Stomach (tissue), 9 donors: ENCODE results near the gene ZNF438. TPM values are rescaled to one million over a fixed set of nuclear protein-coding genes. Genes with fewer than 3 reads are reported as not detected.
"Not testable (repeated sequence)": the region's sequence is repeated elsewhere in the genome, so short reads cannot be mapped to it uniquely, and the experiment has no call there.

Source experiments
- DNase-seq, 2 donors: peaks; one replicate each; pipeline versions ENCODE4 v3.0.0 to v3.0.0-alpha.2; 2013 to 2019
- H3K27ac ChIP-seq, 5 donors: fragments of 200-600 bp in 4 of 5; sonication (generic) in 4 of 5; one replicate each; pipeline ENCODE4 v1.5.1; 2013 to 2019; ENCODE audit warnings: mild to moderate bottlenecking in 1 of 5, moderate library complexity in 1 of 5
- H3K27me3 ChIP-seq, 3 donors: fragments of 200-600 bp; sonication (generic); one replicate each; pipeline ENCODE4 v1.5.1; 2017 to 2019; ENCODE audit warnings: mixed run types in 1 of 3
- H3K36me3 ChIP-seq, 4 donors: fragments of 200-600 bp; sonication (generic); 1 replicate in 3 of 4; 2 replicates in 1 of 4; pipeline ENCODE4 v1.5.1; 2016 to 2019
- H3K4me1 ChIP-seq, 4 donors: fragments of 200-600 bp; sonication (generic); one replicate each; pipeline ENCODE4 v1.5.1; 2016 to 2019
- H3K4me3 ChIP-seq, 4 donors: fragments of 200-600 bp; sonication (generic) in 3 of 4; one replicate each; pipeline ENCODE4 v1.5.1; 2016 to 2019; ENCODE audit warnings: mild to moderate bottlenecking in 1 of 4
- H3K9me3 ChIP-seq, 4 donors: fragments of 200-600 bp; sonication (generic); one replicate each; pipeline ENCODE4 v1.5.1; 2016 to 2019
- EP300 ChIP-seq: sonication (generic); formaldehyde crosslinking; IDR thresholded peaks from one replicate; pipeline ENCODE4 v1.6.1; 2017; ENCODE audit warnings: antibody characterized with exemption
- POLR2A ChIP-seq, 4 donors: fragments of 450-650 bp; IDR thresholded peaks; one replicate each; pipeline ENCODE4 v1.6.1; 2016; ENCODE audit warnings: antibody characterized with exemption in 4 of 4, control low read depth in 2 of 4, mild to moderate bottlenecking in 1 of 4, moderate library complexity in 1 of 4
- POLR2AphosphoS5 ChIP-seq, 3 donors: sonication (generic); formaldehyde crosslinking; IDR thresholded peaks; one replicate each; pipeline ENCODE4 v1.6.1; 2016; ENCODE audit warnings: antibody characterized with exemption in 3 of 3
- WGBS, 5 donors: extraction: QIAGEN DNeasy Blood & Tissue Kit in 3 of 5; methylation state at CpG; one replicate each; pipeline versions ENCODE4 v1.1.5 to v1.1.7; 2013 to 2018; 5-methylcytosine and 5-hydroxymethylcytosine counted together
- intact Hi-C: fragments of 100-400 bp; cut with DNase I; formaldehyde crosslinking; loops from one replicate; pipeline ENCODE4 v1.15.1; 2023; ENCODE audit warnings: low total_unique reads
- polyA plus RNA-seq, 3 donors: library from polyadenylated mRNA; stranded (reverse); fragments of 200-250 nt; gene quantifications; one replicate each; pipeline ENCODE4 v1.2.3, GENCODE V29; 2013
- total RNA-seq, 5 donors: library from RNA; depleted of rRNA; stranded (reverse); fragments of >200 nt; gene quantifications; one replicate each; pipeline versions ENCODE4 v1.1.0 to v1.2.3, GENCODE V29; 2014 to 2016
- TF ChIP-seq, protein P1 (sequence below), 7 experiments: fragments of 450-650 bp in 4 of 7; fragments of 200-600 bp in 3 of 7; sonication (generic) in 3 of 7; IDR thresholded peaks; one replicate each; pipeline ENCODE4 v1.5.1; 2016 to 2019; ENCODE audit warnings: antibody characterized with exemption in 7 of 7, control low read depth in 2 of 7, mild to moderate bottlenecking in 1 of 7
- donor health status: healthy with polysubstance abuse.
- donor health status: Bipolar disorder and iron deficiency.
- donor health status: healthy.

Gene ZNF438
- total and polyA plus RNA-seq, 8 donors = 3.5 to 37.9 (median 5.4) TPM; not detected in 1

DNA sequence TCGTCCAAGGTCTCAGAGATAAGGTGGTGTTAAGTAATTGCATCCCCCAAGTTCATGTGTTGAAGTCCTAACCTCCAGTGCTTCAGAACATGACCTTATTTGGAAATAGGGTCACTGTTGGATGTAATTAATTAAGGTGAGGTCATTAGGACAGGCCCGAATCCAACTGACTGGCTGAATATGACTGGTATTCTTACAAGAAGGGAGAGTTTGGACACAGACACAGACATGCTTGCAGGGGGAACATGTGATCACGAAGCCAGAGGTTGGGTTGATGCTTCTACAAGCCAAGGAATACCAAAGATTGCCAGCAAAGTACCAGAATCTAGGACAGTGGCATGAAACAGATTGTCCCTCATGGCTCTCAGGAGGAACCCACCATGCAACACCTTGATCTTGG is 228.6 kb downstream of the ZNF438 start:
- TF ChIP-seq EP300 = no peak
- TF ChIP-seq, protein P1, sequence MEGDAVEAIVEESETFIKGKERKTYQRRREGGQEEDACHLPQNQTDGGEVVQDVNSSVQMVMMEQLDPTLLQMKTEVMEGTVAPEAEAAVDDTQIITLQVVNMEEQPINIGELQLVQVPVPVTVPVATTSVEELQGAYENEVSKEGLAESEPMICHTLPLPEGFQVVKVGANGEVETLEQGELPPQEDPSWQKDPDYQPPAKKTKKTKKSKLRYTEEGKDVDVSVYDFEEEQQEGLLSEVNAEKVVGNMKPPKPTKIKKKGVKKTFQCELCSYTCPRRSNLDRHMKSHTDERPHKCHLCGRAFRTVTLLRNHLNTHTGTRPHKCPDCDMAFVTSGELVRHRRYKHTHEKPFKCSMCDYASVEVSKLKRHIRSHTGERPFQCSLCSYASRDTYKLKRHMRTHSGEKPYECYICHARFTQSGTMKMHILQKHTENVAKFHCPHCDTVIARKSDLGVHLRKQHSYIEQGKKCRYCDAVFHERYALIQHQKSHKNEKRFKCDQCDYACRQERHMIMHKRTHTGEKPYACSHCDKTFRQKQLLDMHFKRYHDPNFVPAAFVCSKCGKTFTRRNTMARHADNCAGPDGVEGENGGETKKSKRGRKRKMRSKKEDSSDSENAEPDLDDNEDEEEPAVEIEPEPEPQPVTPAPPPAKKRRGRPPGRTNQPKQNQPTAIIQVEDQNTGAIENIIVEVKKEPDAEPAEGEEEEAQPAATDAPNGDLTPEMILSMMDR (IDR thresholded peaks at IDR 0.05) = no peak
- no peak for TF ChIP-seq POLR2AphosphoS5 (IDR thresholded peaks at IDR 0.05)
- no peak for TF ChIP-seq POLR2A (IDR thresholded peaks at IDR 0.05)
- Histone ChIP-seq H3K36me3 (no peaks in the 10 kb centered on the region), H3K4me3 (no peak overlapping the region), H3K27ac (peak overlapping the region in 2 of 5 donors; percentile 31 to 61), H3K27me3 (no peaks in the 10 kb centered on the region), H3K4me1 (peaks cover 3 to 17% (median 10%) of the 10 kb centered on the region in 4 donors), H3K9me3 (no peaks in the 10 kb centered on the region)
- DNase-seq = no peak
- intact Hi-C loops = no loop called here
- WGBS, 5 donors = 71 to 84% (median 79%) methylated on average over 3 of the region's 3 CpGs

DNA sequence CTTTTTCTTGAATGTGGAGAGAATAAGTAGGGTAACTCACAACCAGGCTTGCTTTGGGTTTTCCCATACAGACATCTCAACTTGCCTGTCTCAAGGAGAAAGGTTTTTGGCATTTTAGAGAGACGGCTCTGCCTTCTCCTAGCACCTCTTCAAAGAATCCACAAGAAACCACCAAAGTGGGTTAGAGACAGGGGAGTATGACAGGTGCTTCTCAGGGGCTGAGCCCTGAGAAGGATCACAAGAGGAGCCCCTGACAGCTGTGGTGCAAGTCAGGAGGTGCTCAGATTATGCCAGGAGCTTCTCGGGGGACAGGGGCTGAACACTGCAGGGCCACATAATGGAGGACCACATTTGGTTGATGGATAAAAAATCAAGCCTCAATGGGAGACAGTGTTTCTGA is 231.3 kb downstream of the ZNF438 start:
- TF ChIP-seq POLR2A (IDR thresholded peaks at IDR 0.05) = no peak
- TF ChIP-seq, protein P1 (IDR thresholded peaks at IDR 0.05) = no peak
- TF ChIP-seq EP300 = no peak
- no peak for TF ChIP-seq POLR2AphosphoS5 (IDR thresholded peaks at IDR 0.05)
- H3K9me3 ChIP-seq = no peaks in the 10 kb centered on the region
- no peaks in the 10 kb centered on the region for H3K36me3 ChIP-seq
- no peak for DNase-seq
- no peak overlapping the region for H3K4me3 ChIP-seq
- 84 to 100% (median 92%) methylated on average over 2 of the region's 2 CpGs for WGBS, 5 donors
- no peak overlapping the region for H3K27ac ChIP-seq
- H3K27me3 ChIP-seq = no peaks in the 10 kb centered on the region
- peaks cover 3 to 17% (median 10%) of the 10 kb centered on the region in 4 donors for H3K4me1 ChIP-seq
- intact Hi-C loops = no loop called here

DNA sequence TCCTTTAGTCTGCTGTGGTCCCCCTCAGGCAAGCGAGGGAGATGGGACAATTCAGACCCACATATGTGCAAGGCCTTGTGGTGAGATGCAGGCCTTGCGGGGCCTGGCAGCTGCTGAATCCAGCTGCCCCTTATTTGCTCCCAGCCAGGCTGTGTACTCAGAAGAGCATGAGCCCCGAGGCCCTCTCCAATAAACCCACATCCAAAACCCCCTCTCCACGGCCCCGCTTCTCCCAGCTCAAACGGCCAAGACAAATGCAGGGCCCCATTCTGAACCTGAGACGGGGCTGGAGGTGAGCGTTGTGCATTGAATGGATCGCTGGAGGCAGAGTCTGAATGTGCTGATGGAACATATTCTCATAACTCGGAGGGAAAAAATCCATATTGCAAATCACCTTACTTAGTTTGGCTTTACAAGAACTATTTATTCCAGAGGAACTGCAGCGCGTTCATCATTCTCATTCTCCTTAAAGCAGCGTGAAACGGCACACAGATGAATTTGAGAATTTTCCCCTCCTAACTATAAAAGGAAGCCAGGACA is 232.9 kb downstream of the ZNF438 start:
- DNase-seq = no peak
- H3K27me3 ChIP-seq = no peaks in the 10 kb centered on the region
- H3K4me3 ChIP-seq = no peak overlapping the region
- H3K27ac ChIP-seq = no peak overlapping the region
- 83 to 89% (median 86%) methylated on average over 10 to 14 of the region's 14 CpGs for WGBS, 5 donors
- no peaks in the 10 kb centered on the region for H3K36me3 ChIP-seq
- H3K9me3 ChIP-seq = no peaks in the 10 kb centered on the region
- TF ChIP-seq, protein P1 (IDR thresholded peaks at IDR 0.05) = no peak
- no peak for TF ChIP-seq POLR2A (IDR thresholded peaks at IDR 0.05)
- no peak for TF ChIP-seq EP300
- TF ChIP-seq POLR2AphosphoS5 (IDR thresholded peaks at IDR 0.05) = no peak
- peaks cover 0 to 11% (median 3%) of the 10 kb centered on the region in 4 donors for H3K4me1 ChIP-seq
- intact Hi-C loops = no loop called here

DNA sequence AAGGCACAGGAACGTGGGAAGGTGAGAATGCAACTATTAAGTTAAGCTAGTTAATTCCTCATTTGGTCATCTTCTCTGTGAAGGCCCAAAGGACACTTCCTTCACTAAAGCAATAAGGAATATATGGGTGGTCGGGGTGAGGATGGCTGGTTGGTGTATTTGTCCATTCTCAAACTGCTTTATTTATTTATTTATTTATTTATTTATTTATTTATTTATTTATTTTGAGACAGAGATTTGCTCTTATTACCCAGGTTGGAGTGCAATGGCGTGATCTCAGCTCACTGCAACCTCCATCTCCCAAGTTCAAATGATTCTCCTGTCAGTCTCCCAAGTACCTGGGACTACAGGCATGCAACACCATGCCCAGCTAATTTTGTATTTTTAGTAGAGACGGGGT is 236.6 kb downstream of the ZNF438 start:
- H3K9me3 ChIP-seq, H3K4me1 ChIP-seq, intact Hi-C loops, H3K27ac ChIP-seq, H3K36me3 ChIP-seq, H3K4me3 ChIP-seq, H3K27me3 ChIP-seq, DNase-seq: not testable (repeated sequence)
- WGBS, 5 donors = 89 to 91% (median 91%) methylated on average over 4 of the region's 4 CpGs
